DMS79 (cell line): ENCODE results near the gene ATP8B2.
"Not testable (repeated sequence)": the region's sequence is repeated elsewhere in the genome, so short reads cannot be mapped to it uniquely, and the experiment has no call there.

Experiments used
- DNase-seq: peaks from one replicate; lab custom pipeline; 2025; lab: John Stamatoyannopoulos, UW

Gene ATP8B2

GRCh38 chr1:154323493-154323892, 1.8 kb upstream of the ATP8B2 start:
- no peak for DNase-seq

GRCh38 chr1:154324241-154324640, 1.1 kb upstream of the ATP8B2 start:
- DNase-seq: no peak

- no peak for DNase-seq
Measured at GRCh38 chr1:154325583-154326545, 539 bp downstream of the ATP8B2 start.

GRCh38 chr1:154326546-154327465, 1.5 kb downstream of the ATP8B2 start:
- DNase-seq: no peak

- DNase-seq: no peak
Measured at GRCh38 chr1:154327466-154328317, 2.4 kb downstream of the ATP8B2 start.

- DNase-seq: peak; percentile 51
Measured at GRCh38 chr1:154328318-154329151, 3.2 kb downstream of the ATP8B2 start.

GRCh38 chr1:154329152-154329521, 3.8 kb downstream of the ATP8B2 start:
- no peak for DNase-seq

- DNase-seq: no peak
Measured at GRCh38 chr1:154329551-154330131, 4.3 kb downstream of the ATP8B2 start.

GRCh38 chr1:154330669-154331068, 5.3 kb downstream of the ATP8B2 start:
- no peak for DNase-seq

- no peak for DNase-seq
Measured at GRCh38 chr1:154334079-154335024, 9.0 kb downstream of the ATP8B2 start.

GRCh38 chr1:154335025-154335714, 9.8 kb downstream of the ATP8B2 start:
- peak; percentile 39 for DNase-seq

GRCh38 chr1:154337253-154337894, 12.0 kb downstream of the ATP8B2 start:
- DNase-seq: no peak

- no peak for DNase-seq
Measured at GRCh38 chr1:154338875-154339274, 13.6 kb downstream of the ATP8B2 start.

GRCh38 chr1:154341366-154341765, 16.0 kb downstream of the ATP8B2 start:
- DNase-seq: not testable (repeated sequence)

- no peak for DNase-seq
Measured at GRCh38 chr1:154342132-154342531, 16.8 kb downstream of the ATP8B2 start.

- no peak for DNase-seq
Measured at GRCh38 chr1:154342836-154343472, 17.6 kb downstream of the ATP8B2 start.

GRCh38 chr1:154344977-154345837, 19.9 kb downstream of the ATP8B2 start:
- no peak for DNase-seq
